ENCODE data around the gene ADCK2. TPM values are rescaled to one million over a fixed set of nuclear protein-coding genes. Genes with fewer than 3 reads are reported as not detected.

ADCK2 gene
- total and polyA plus RNA-seq, 9 of the 15 experiments (the other 6 are each of a cell fraction or from before 2014, with no cell fraction given): 0.08 to 14.3 (median 9.7) TPM

DNA sequence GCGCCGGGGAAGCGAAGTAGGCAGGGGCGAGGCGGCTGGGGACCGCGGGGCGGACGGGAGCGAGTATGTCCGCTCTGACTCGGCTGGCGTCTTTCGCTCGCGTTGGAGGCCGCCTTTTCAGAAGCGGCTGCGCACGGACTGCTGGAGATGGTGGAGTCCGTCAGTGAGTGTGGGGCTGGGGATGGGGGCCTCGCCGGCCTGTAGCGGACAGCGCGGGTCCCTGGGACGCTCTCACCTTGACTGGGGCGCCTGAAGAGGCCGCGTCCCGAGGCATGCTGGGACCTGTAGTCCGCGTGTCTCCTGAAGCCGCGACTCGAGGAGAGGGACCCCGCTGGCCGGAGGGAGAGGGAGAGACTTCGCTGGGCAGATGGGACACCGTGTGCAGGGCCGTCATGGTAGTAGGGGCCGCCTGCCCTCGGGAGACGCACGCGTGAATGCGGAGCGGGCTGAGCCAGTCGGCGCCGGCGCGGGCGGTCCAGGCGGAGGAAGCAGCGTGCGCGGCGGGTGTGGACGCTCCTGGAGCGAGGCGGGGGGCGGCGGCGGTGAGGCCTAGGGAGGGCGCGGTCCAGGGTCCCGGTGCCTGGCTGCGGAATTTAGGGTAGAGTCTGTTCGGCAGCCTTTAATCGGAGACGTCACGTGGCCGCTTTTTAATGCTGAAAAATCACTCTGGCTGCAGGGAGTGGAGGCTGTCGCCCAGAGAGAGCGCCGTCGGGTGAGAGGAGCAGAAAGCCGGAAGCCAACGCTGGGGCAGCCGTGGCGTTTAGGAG lies 24.1 kb downstream of the ADCK2 start, which contains the start of gene NDUFB2 (continued):
- TF ChIP-seq COPS2 (conservative IDR thresholded peaks at IDR 0.05) (no peak), RB1 (IDR thresholded peaks at IDR 0.05; ENCODE audit: low read depth) (peak; percentile 89), BCOR (IDR thresholded peaks at IDR 0.05) (peak; percentile 10; the same call in 1 of the 2 replicates), TRIM25 (IDR thresholded peaks at IDR 0.05; ENCODE audit: borderline replicate concordance) (no peak), PRPF4 (IDR thresholded peaks at IDR 0.05; ENCODE audit: insufficient read depth, low read depth, low read length, poor library complexity, severe bottlenecking) (no peak), MYBL2 (IDR thresholded peaks at IDR 0.05; ENCODE audit: low read depth) (no peak), MYBL2 (CRISPR knock-in tag; IDR thresholded peaks at IDR 0.05; ENCODE audit: borderline replicate concordance) (no peak), ZNF583 (CRISPR knock-in tag; IDR thresholded peaks at IDR 0.05) (0 out of 2 replicates have a peak, but pooled peaks have one; percentile 14), POU5F1 (IDR thresholded peaks at IDR 0.05; ENCODE audit: borderline replicate concordance, low read depth, low read length, partially characterized antibody) (no peak), MECOM (CRISPR knock-in tag; IDR thresholded peaks at IDR 0.05) (no peak; the same call in 1 of the 2 replicates), SMARCB1 (IDR thresholded peaks at IDR 0.05; ENCODE audit: insufficient read length, low read depth) (no peak), RBM34 (IDR thresholded peaks at IDR 0.05; ENCODE audit: borderline replicate concordance, insufficient read depth, low read length) (no peak), E2F5 (CRISPR knock-in tag; IDR thresholded peaks at IDR 0.05) (peak; percentile 88), ELF1 (tag; IDR thresholded peaks at IDR 0.05) (peak; percentile 87), ZC3H11A (IDR thresholded peaks at IDR 0.05; ENCODE audit: low read depth, low read length) (no peak), ARHGAP35 (IDR thresholded peaks at IDR 0.05; ENCODE audit: partially characterized antibody) (no peak), ASH1L (IDR thresholded peaks at IDR 0.05; ENCODE audit: borderline replicate concordance, low read depth, partially characterized antibody) (no peak), CCNT2 (IDR thresholded peaks at IDR 0.05; ENCODE audit: borderline replicate concordance, extremely low read depth, insufficient read length, low read depth, low read length) (peak; percentile 52), KDM2B (CRISPR knock-in tag; IDR thresholded peaks at IDR 0.05) (peak; percentile 38), E2F6 (IDR thresholded peaks at IDR 0.05; ENCODE audit: borderline replicate concordance in 1 of 2, extremely low read depth in 1 of 2, insufficient read depth in 1 of 2, insufficient read length in 1 of 2, low read depth in 1 of 2, low read length in 1 of 2, poor library complexity in 1 of 2, severe bottlenecking in 1 of 2) (peak; percentile 80 to 95), ZSCAN29 (IDR thresholded peaks at IDR 0.05) (peak; percentile 76; the same call in 1 of the 2 replicates), BMI1 (IDR thresholded peaks at IDR 0.05; ENCODE audit: low read length) (no peak)
- TF ChIP-seq, protein P1, sequence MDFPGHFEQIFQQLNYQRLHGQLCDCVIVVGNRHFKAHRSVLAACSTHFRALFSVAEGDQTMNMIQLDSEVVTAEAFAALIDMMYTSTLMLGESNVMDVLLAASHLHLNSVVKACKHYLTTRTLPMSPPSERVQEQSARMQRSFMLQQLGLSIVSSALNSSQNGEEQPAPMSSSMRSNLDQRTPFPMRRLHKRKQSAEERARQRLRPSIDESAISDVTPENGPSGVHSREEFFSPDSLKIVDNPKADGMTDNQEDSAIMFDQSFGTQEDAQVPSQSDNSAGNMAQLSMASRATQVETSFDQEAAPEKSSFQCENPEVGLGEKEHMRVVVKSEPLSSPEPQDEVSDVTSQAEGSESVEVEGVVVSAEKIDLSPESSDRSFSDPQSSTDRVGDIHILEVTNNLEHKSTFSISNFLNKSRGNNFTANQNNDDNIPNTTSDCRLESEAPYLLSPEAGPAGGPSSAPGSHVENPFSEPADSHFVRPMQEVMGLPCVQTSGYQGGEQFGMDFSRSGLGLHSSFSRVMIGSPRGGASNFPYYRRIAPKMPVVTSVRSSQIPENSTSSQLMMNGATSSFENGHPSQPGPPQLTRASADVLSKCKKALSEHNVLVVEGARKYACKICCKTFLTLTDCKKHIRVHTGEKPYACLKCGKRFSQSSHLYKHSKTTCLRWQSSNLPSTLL (IDR thresholded peaks at IDR 0.05): no peak
